Activated CD4-positive, alpha-beta T cell treated with anti-CD3 and anti-CD28 coated beads, Interleukin-2, amount 10 ng/mL, durations not matched to agents 24 days and 14 days (primary cell): ENCODE measurements around the gene CTDSP2. TPM values are rescaled to one million over a fixed set of nuclear protein-coding genes. Genes with fewer than 3 reads are reported as not detected.
A peak's percentile ranks its signal among the peaks of the same experiment; 100 is the strongest.
"Not testable (repeated sequence)": the region's sequence is repeated elsewhere in the genome, so short reads cannot be mapped to it uniquely, and the experiment has no call there.

Source experiments
- DNase-seq: peaks from one replicate; pipeline ENCODE4 v3.0.0; 2022
- H3K27ac Mint-ChIP-seq: one replicate; pipeline ENCODE4 v1.8.0; 2022; ENCODE audit warnings: mild to moderate bottlenecking, mixed read lengths
- H3K27me3 Mint-ChIP-seq: one replicate; pipeline ENCODE4 v1.8.0; 2022; ENCODE audit warnings: mixed read lengths
- H3K36me3 Mint-ChIP-seq: one replicate; pipeline ENCODE4 v1.8.0; 2022; ENCODE audit warnings: low read depth, mild to moderate bottlenecking, mixed read lengths
- H3K4me1 Mint-ChIP-seq: one replicate; pipeline ENCODE4 v1.8.0; 2021; ENCODE audit warnings: mixed read lengths
- H3K4me3 Mint-ChIP-seq: one replicate; pipeline ENCODE4 v1.8.0; 2022; ENCODE audit warnings: mild to moderate bottlenecking, moderate library complexity, mixed read lengths
- H3K9me3 Mint-ChIP-seq: one replicate; pipeline ENCODE4 v1.8.0; 2021; ENCODE audit warnings: mixed read lengths
- intact Hi-C: fragments of 100-400 bp; cut with micrococcal nuclease; formaldehyde crosslinking; loops from one replicate; pipeline ENCODE4 v1.15.1; 2023
- total RNA-seq: library from RNA; stranded (reverse); gene quantifications from 2 replicates; pipeline ENCODE4 v1.2.3, GENCODE V29; 2022

Gene CTDSP2
- total RNA-seq, 1 donor from 2014 or later, result 82.7 TPM

DNA sequence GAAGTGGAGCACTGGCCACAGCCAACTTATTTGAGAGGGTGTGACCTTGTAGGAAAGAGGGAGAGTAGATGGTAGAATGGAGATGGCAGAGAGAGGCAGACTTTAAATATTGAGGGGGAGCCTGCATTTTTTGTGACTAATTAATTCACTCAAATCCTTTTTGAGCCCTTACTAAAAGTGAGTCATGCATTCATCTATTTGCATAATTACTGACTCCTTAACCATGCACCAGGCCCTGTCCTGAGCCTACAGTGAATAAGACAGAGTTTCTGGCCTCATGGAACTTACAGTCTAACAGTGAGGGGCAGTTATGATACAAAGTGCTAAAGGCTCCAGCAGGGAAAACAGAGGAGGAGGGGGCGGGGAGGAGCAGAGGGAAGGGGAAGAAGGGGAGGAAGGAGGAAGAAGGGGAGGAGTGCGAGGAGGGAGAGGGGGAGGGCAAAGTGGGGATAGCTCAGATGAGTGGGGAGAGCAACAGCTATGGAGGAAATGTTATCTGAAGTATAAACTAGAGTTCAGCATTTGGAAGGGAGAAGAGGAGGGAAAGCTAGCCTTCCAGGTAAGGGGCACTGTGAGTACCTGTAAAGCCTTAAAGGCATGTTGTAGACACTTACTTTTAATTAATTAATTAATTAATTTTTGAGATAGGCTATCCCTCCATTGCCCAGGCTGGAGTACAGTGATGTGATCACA lies 7.5 kb upstream of the CTDSP2 start:
- Mint-ChIP-seq H3K27me3 (peaks cover 50% of the 10 kb centered on the region), H3K27ac (no peak overlapping the region), H3K9me3 (no peaks in the 10 kb centered on the region), H3K4me1 (peaks cover 5% of the 10 kb centered on the region), H3K36me3 (no peaks in the 10 kb centered on the region), H3K4me3 (no peak overlapping the region)
- intact Hi-C loops, result no loop called here
- DNase-seq, result no peak

GRCh38 chr12:57852620-57853500 lies 6.3 kb upstream of the CTDSP2 start:
- intact Hi-C loops, result no loop called here
- Mint-ChIP-seq H3K36me3 (no peaks in the 10 kb centered on the region), H3K27me3 (peaks cover 50% of the 10 kb centered on the region), H3K4me1 (peaks cover 8% of the 10 kb centered on the region), H3K27ac (no peak overlapping the region), H3K4me3 (no peak overlapping the region), H3K9me3 (no peaks in the 10 kb centered on the region)
- DNase-seq, result no peak

DNA sequence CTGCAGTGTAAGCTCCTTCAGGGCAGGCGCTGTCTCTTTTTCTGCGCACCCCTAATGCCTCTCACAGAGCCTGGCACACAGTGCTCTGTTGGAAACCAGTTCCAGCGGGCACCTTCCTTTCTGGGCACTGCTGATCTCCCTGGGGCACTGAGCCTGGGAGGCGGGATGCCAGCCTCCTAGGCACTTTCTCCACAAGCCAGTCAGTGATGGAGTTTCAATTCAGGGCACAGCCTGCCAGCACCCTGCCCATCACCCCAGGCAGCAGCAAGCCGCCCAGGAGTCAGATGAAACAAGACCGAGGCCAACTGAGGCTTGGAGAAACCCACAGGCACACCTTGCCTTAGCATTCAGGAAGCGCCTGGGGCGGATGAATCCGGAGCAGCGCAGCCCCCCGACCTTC lies 5.7 kb upstream of the CTDSP2 start:
- H3K27me3 Mint-ChIP-seq, result peaks cover 50% of the 10 kb centered on the region
- H3K4me1 Mint-ChIP-seq, result peaks cover 11% of the 10 kb centered on the region

GRCh38 chr12:57851552-57851951 lies 5.0 kb upstream of the CTDSP2 start:
- Mint-ChIP-seq H3K4me3 (no peak overlapping the region), H3K27me3 (peaks cover 47% of the 10 kb centered on the region), H3K9me3 (no peaks in the 10 kb centered on the region), H3K36me3 (no peaks in the 10 kb centered on the region), H3K4me1 (peaks cover 13% of the 10 kb centered on the region), H3K27ac (no peak overlapping the region)
- intact Hi-C loops, result no loop called here
- DNase-seq, result no peak

More for the DNA sequence above, 5.7 kb upstream of the CTDSP2 start:
- Mint-ChIP-seq H3K36me3 (no peaks in the 10 kb centered on the region), H3K9me3 (no peaks in the 10 kb centered on the region), H3K27ac (no peak overlapping the region), H3K4me3 (no peak overlapping the region)
- intact Hi-C loops, result no loop called here
- DNase-seq, result no peak

- H3K4me1 Mint-ChIP-seq, result peaks cover 13% of the 10 kb centered on the region
- H3K4me3 Mint-ChIP-seq, result no peak overlapping the region
- no peak for DNase-seq
- H3K27ac Mint-ChIP-seq, result no peak overlapping the region
- H3K27me3 Mint-ChIP-seq, result peaks cover 42% of the 10 kb centered on the region
- H3K9me3 Mint-ChIP-seq, result no peaks in the 10 kb centered on the region
- intact Hi-C loops, result no loop called here
- H3K36me3 Mint-ChIP-seq, result no peaks in the 10 kb centered on the region
These were observed 4.4 kb upstream of the CTDSP2 start for GRCh38 chr12:57850854-57851430.

DNA sequence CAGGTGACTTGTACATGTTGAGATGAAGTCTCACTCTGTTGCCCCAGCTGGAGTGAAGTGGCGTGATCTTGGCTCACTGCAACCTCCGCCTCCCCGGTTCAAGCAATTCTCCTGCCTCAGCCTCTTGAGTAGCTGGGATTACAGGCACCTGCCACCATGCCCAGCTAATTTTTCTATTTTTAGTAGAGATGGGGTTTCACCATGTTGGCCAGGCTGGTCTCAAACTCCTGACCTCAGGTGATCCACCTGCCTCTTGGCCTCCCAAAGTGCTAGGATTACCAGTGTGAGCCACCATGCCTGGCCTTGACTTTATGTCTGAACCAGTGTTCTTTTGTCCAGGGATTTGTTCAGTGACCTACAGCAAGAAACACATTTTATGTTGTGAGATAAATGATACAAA lies 2.9 kb upstream of the CTDSP2 start:
- intact Hi-C loops, result loop anchor here (5.0 to 10.0 kb wide), 2 partner anchors 327 to 1745 kb away; partner anchors contain the start of genes DDIT3, MBD6 and SLC16A7
- DNase-seq, H3K27ac Mint-ChIP-seq, H3K36me3 Mint-ChIP-seq, H3K4me3 Mint-ChIP-seq, H3K9me3 Mint-ChIP-seq: not testable (repeated sequence)
- H3K27me3 Mint-ChIP-seq, result peaks cover 36% of the 10 kb centered on the region
- peaks cover 15% of the 10 kb centered on the region for H3K4me1 Mint-ChIP-seq

DNA sequence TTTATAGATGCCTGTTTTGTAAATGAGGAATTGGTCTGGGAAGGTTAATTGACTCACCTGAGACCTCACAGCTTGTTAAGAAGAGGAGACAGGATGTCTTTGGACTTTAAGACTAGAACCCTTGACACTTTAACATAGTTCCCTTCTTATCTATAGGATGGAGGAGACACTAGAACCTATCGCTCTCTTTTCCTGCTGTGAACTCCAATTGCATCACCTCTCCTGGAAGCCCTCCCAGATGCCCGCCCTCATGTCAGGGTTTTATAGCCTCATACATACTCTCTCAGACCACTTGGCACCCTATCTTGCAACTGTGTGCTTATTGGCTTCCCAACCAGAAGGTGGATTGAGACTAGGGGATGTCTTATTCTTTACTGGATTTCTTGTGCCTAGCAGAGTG lies 2.5 kb upstream of the CTDSP2 start:
- DNase-seq, result no peak
- Mint-ChIP-seq H3K9me3 (no peaks in the 10 kb centered on the region), H3K27me3 (peaks cover 34% of the 10 kb centered on the region), H3K4me1 (peaks cover 18% of the 10 kb centered on the region), H3K27ac (no peak overlapping the region), H3K36me3 (peaks cover 3% of the 10 kb centered on the region), H3K4me3 (no peak overlapping the region)
- intact Hi-C loops, result loop anchor here (5.0 to 10.0 kb wide), 2 partner anchors 327 to 1746 kb away; partner anchors contain the start of genes DDIT3, MBD6 and SLC16A7

- Mint-ChIP-seq H3K4me1 (peaks cover 25% of the 10 kb centered on the region), H3K9me3 (no peaks in the 10 kb centered on the region), H3K27ac (no peak overlapping the region), H3K36me3 (peaks cover 3% of the 10 kb centered on the region), H3K4me3 (peak overlapping the region; percentile 44), H3K27me3 (peaks cover 29% of the 10 kb centered on the region)
- no peak for DNase-seq
- intact Hi-C loops, result loop anchor here (5.0 to 10.0 kb wide), 2 partner anchors 326 to 1747 kb away; partner anchors contain the start of genes DDIT3, MBD6 and SLC16A7
These were observed 1.7 kb upstream of the CTDSP2 start for GRCh38 chr12:57848208-57848607.

DNA sequence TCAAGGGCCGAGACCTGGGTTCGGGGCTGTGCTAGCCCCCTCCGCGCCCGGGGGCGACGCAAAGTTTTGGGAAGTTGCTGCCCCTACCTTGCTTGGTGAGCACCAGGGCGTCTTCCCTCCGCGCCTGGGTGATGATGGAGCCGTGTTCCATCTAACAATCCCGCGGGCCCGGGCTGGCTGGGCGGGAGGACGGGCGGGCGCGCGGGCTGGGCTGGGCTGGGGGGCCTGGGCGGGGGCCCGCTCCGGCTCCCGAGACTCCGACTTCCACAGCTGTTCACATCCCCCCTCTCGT lies 298 bp downstream of the CTDSP2 start:
- peak overlapping the region; percentile 67 for H3K27ac Mint-ChIP-seq
- peak overlapping the region; percentile 83 for H3K4me3 Mint-ChIP-seq
- H3K4me1 Mint-ChIP-seq, result peaks cover 44% of the 10 kb centered on the region
- no peak for DNase-seq
- H3K9me3 Mint-ChIP-seq, result no peaks in the 10 kb centered on the region
- peaks cover 15% of the 10 kb centered on the region for H3K27me3 Mint-ChIP-seq
- peaks cover 6% of the 10 kb centered on the region for H3K36me3 Mint-ChIP-seq
- intact Hi-C loops, result loop anchor here (1.0 to 10.0 kb wide), 7 partner anchors 15 to 1749 kb away; partner anchors contain the start of genes ATP23, DDIT3, EEF1AKMT3 and MBD6

GRCh38 chr12:57845478-57846284 lies 848 bp downstream of the CTDSP2 start:
- H3K9me3 Mint-ChIP-seq, result no peaks in the 10 kb centered on the region
- H3K27ac Mint-ChIP-seq, result peak overlapping the region; percentile 75
- H3K4me3 Mint-ChIP-seq, result peak overlapping the region; percentile 83
- peak; percentile 88 for DNase-seq
- peaks cover 6% of the 10 kb centered on the region for H3K36me3 Mint-ChIP-seq
- intact Hi-C loops, result loop anchor here (1.0 to 10.0 kb wide), 8 partner anchors 15 to 1749 kb away; partner anchors contain the start of genes ATP23, DDIT3, EEF1AKMT3 and MBD6
- peaks cover 45% of the 10 kb centered on the region for H3K4me1 Mint-ChIP-seq
- H3K27me3 Mint-ChIP-seq, result peaks cover 10% of the 10 kb centered on the region

- H3K9me3 Mint-ChIP-seq, result no peaks in the 10 kb centered on the region
- peak; percentile 79 for DNase-seq
- H3K27me3 Mint-ChIP-seq, result peaks cover 10% of the 10 kb centered on the region
- H3K4me1 Mint-ChIP-seq, result peaks cover 48% of the 10 kb centered on the region
- H3K36me3 Mint-ChIP-seq, result peaks cover 6% of the 10 kb centered on the region
- intact Hi-C loops, result loop anchor here (1.0 to 10.0 kb wide), 5 partner anchors 9 to 1750 kb away; partner anchors contain the start of genes DDIT3, MARCHF9, MBD6 and SLC16A7
- peak overlapping the region; percentile 83 for H3K4me3 Mint-ChIP-seq
- peak overlapping the region; percentile 86 for H3K27ac Mint-ChIP-seq
These were observed 1.6 kb downstream of the CTDSP2 start for GRCh38 chr12:57844709-57845477.
